HG03196 (cell line): ENCODE data around the gene GDI1.

Source experiments
- ATAC-seq: cut with Tn5 transposase; IDR thresholded peaks from one replicate; pipeline ENCODE4 v1.9.1; 2021; ENCODE audit not compliant: unreplicated experiment

GDI1 gene

GRCh38 chrX:154436374-154436982 lies 476 bp upstream of the GDI1 start:
- ATAC-seq = no peak

- no peak for ATAC-seq
Measured at GRCh38 chrX:154437971-154438893, 1.3 kb downstream of the GDI1 start.

GRCh38 chrX:154439841-154440240 lies 2.9 kb downstream of the GDI1 start:
- no peak for ATAC-seq

- ATAC-seq = no peak
Measured at GRCh38 chrX:154440623-154441357, 3.8 kb downstream of the GDI1 start.

- no peak for ATAC-seq
Measured at GRCh38 chrX:154441564-154441963, 4.6 kb downstream of the GDI1 start.

GRCh38 chrX:154441984-154442707 lies 5.2 kb downstream of the GDI1 start:
- no peak for ATAC-seq

- no peak for ATAC-seq
Measured at GRCh38 chrX:154443479-154443910, 6.5 kb downstream of the GDI1 start.

GRCh38 chrX:154443992-154444754 lies 7.2 kb downstream of the GDI1 start, which contains the start of gene FAM50A:
TSS of gene FAM50A (plus strand) at chrX:154444141. CDS start at chrX:154444236, 95 bp downstream.
- ATAC-seq = peak; percentile 69

GRCh38 chrX:154444755-154445246 lies 7.8 kb downstream of the GDI1 start:
- ATAC-seq = no peak

- no peak for ATAC-seq
Measured at GRCh38 chrX:154445776-154446175, 8.8 kb downstream of the GDI1 start.

GRCh38 chrX:154446430-154446829 lies 9.5 kb downstream of the GDI1 start:
- ATAC-seq = no peak

- ATAC-seq = no peak
Measured at GRCh38 chrX:154448484-154448883, 11.5 kb downstream of the GDI1 start.

GRCh38 chrX:154449618-154450017 lies 12.7 kb downstream of the GDI1 start:
- no peak for ATAC-seq

- ATAC-seq = no peak
Measured at GRCh38 chrX:154450312-154450711, 13.4 kb downstream of the GDI1 start.

GRCh38 chrX:154452823-154453222 lies 15.9 kb downstream of the GDI1 start:
- no peak for ATAC-seq

GRCh38 chrX:154457491-154458115 lies 20.6 kb downstream of the GDI1 start:
- peak; percentile 54 for ATAC-seq

GRCh38 chrX:154458116-154458953 lies 21.4 kb downstream of the GDI1 start, which contains the start of gene PLXNA3:
TSS of gene PLXNA3 (plus strand) at chrX:154458281. CDS start at chrX:154460184, 1,903 bp downstream.
- peak; percentile 37 for ATAC-seq
